HFF-Myc (cell line): Measurements from ENCODE around the gene SMOC2.

Experiments
- DNase-seq: peaks from one replicate; pipeline ENCODE4 v3.0.0-alpha.2; 2011; ENCODE audit warnings: low read depth; ENCODE audit errors: extremely low read depth
- H3K4me3 ChIP-seq: replicated peaks from 2 replicates; pipeline ENCODE4 v1.5.1; 2011; ENCODE audit warnings: low read depth, mild to moderate bottlenecking, control low read depth, low read length
- CTCF ChIP-seq: IDR thresholded peaks from 2 replicates; pipeline ENCODE4 v1.5.1; 2012; ENCODE audit warnings: mild to moderate bottlenecking, low read depth, low read length, control low read depth; ENCODE audit errors: missing control alignments

Gene SMOC2

DNA sequence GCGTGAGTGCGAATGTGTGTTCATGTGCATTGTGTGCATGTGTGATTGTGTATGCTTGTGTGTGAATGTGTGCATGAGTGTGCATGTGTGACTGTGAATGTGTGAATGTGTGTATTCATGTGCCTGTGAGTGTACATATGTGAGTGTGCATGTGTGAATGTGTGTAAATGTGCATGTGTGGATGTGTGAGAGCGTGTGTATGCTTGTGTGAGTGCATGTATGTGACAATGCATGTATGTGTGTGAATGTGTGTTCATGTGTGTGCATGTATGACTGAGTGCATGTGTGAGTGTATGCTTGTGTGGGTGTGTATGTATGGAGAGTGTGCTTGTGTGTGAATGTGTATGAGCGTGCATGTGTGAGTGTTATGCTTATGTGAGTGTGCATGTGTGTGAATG is 77.4 kb downstream of the SMOC2 start:
- no peak for TF ChIP-seq CTCF
- DNase-seq: no peak
- no peak overlapping the region for H3K4me3 ChIP-seq

GRCh38 chr6:168518867-168519266 is 77.9 kb downstream of the SMOC2 start:
- H3K4me3 ChIP-seq: no peak overlapping the region
- no peak for TF ChIP-seq CTCF
- DNase-seq: no peak

GRCh38 chr6:168520233-168520632 is 79.2 kb downstream of the SMOC2 start:
- TF ChIP-seq CTCF: no peak
- DNase-seq: no peak

DNA sequence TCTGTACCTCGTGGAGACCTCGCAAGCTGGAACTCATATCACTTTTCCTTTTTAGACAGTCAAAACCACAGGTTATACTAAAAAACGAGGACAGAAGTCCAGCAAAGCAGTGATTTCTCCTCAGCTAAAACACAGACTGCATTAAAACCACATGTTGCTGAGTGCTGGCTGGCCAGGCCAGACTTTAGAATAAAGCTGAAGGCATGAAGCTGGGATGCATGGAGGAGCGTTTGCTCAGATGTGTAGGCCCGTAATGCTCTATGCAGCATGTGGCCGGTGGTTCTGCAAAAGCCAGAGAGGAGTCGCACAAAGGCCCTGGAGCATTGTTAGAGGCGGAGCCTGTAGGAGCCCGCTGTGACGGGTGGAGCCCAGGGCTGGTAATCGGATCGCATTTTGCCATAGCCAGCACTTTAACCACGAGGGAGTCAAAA is 83.6 kb downstream of the SMOC2 start:
- no peak for DNase-seq
- TF ChIP-seq CTCF: no peak
- H3K4me3 ChIP-seq: no peak overlapping the region

More at GRCh38 chr6:168520233-168520632, 79.2 kb downstream of the SMOC2 start:
- H3K4me3 ChIP-seq: no peak overlapping the region

- DNase-seq: no peak
- TF ChIP-seq CTCF: no peak
- H3K4me3 ChIP-seq: no peak overlapping the region
Observed at GRCh38 chr6:168525114-168525513, 84.1 kb downstream of the SMOC2 start.

DNA sequence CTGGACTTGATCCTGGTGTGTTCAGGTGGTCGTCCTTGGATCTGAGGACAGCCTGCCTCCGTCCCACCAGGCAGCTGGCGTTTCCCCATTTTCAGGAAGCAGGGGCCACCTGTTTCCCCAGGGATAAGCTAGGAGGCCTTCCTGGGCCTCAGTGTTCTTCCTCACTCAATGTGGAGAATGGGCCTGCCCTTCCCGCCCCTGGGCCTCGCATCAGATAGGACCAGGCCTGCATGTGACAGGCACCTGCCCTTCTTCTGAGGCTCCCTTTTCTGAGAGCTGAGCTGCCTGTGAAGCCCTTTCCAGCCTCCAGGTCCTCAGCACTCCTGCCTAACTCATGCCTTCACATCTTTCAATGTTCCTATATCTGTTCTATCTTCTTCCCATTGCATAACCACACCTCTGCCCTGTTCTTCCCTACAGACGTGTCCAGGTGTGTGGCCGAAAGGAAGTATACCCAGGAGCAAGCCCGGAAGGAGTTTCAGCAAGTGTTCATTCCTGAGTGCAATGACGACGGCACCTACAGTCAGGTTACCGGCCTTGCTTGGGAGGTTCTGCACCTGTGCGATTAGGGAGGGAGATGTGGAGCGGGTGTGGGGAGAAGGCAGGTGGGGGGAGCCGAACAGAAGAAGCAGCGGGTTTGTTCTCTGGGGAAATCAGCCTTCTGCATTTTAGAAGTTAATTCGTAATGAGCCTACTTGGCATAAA is 85.1 kb downstream of the SMOC2 start:
- TF ChIP-seq CTCF: no peak
- no peak overlapping the region for H3K4me3 ChIP-seq
- no peak for DNase-seq

DNA sequence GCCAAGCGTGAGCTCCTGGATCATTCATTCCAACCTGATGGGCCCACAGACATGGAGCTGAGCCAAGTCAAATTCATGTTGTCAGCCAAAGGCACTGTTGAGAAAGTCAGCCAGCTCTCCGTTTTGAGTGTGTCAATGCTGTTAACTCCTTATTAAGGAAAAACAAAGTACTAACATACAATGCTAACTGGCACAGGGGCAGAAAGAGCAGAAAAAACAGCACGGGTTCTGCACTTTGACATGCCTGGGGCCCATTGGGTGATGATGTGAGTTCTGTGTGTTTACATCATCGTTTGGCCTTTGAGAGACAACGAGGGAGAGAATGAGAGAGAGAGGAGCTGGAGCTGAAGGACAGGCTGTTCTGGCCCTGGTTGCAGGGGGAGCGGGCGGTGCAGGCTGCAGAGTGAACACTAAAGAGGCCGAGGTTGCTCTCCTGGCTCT is 85.9 kb downstream of the SMOC2 start:
- no peak for DNase-seq
- TF ChIP-seq CTCF: no peak
- H3K4me3 ChIP-seq: no peak overlapping the region
